Lower lobe of right lung (tissue), 2 donors: ENCODE data around the gene MSGN1. TPM values are rescaled to one million over a fixed set of nuclear protein-coding genes. Genes with fewer than 3 reads are reported as not detected.

Experiments
- ATAC-seq, 2 donors: fragments of 200-7000 bp; cut with Tn5 transposase; one replicate each; pipeline ENCODE4 v1.9.1; 2020 to 2022; ENCODE audit warnings: mild to moderate bottlenecking in 2 of 2, moderate library complexity in 2 of 2
- DNase-seq: peaks from one replicate; pipeline ENCODE4 v3.0.0-alpha.2; 2020
- H3K27ac ChIP-seq: fragments of 200-600 bp; one replicate; pipeline ENCODE4 v1.8.0; 2022
- H3K27me3 ChIP-seq: fragments of 200-600 bp; one replicate; pipeline ENCODE4 v1.8.0; 2022; ENCODE audit warnings: low read depth
- H3K36me3 ChIP-seq: fragments of 200-600 bp; one replicate; pipeline ENCODE4 v1.8.0; 2022; ENCODE audit warnings: mild to moderate bottlenecking
- H3K4me1 ChIP-seq: fragments of 200-600 bp; one replicate; pipeline ENCODE4 v1.8.0; 2022
- H3K4me3 ChIP-seq: fragments of 200-600 bp; one replicate; pipeline ENCODE4 v1.8.0; 2022; ENCODE audit warnings: mild to moderate bottlenecking
- H3K9me3 ChIP-seq: fragments of 200-600 bp; one replicate; pipeline ENCODE4 v1.8.0; 2022
- CTCF ChIP-seq: fragments of 200-600 bp; IDR thresholded peaks from one replicate; pipeline ENCODE4 v1.8.0; 2022; ENCODE audit warnings: antibody characterized with exemption, mild to moderate bottlenecking
- intact Hi-C: fragments of 100-400 bp; cut with DNase I; formaldehyde crosslinking; loops from one replicate; pipeline ENCODE4 v1.11.0; 2022
- total RNA-seq: library from RNA; stranded (reverse); fragmentation: NEBNext Ultra II Directional; extraction: Animal tissue kit (Norgen Biotek cat#: 25700); gene quantifications from one replicate; pipeline ENCODE4 v1.2.1, GENCODE V29; 2021
- donor health status: DM: no; HTN: yes; CAD: no; lungs with severe emphysema.

MSGN1 gene
- total RNA-seq, 1 donor from 2014 or later = not detected

DNA sequence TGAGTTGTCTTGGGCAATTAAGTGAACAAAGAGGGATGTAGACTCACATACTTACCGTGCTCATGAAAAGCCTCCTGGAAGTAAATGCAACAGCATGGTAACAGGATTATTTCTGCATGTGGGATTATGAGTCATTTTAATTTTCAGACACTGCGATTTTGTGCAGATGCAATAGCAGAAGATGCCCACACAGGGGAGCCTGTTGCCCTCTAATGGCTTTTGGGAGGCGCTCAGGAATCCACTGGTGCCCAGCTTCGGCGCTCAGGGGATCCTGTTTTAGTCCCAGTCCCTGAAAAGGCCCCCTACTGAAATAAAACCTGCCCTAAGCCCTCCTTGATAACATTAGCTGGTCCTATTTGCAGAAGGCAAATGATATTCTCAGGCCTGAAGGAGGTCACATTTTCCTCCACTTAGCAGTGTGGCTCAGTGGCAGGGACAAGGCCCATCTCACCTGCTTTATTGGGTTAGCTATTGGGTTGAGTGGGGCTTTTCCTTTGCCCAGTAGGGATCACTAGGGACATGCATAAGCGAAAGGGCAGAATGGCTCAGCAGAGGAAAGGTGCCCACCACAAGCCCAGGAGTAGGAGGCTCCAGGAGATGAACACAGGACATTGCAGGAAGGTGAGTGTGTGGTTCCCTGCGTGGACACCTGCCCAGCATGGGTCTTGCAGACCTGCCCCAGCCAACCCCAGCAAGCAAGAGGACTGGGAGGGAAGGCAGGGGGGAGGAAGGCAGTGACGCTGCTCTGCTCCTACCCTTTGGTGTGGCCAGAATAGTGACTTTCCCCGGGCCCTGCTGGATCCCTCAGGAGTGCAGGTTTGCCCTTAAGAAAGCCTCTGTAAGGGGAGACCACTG lies 35.7 kb downstream of the MSGN1 start:
- H3K4me3 ChIP-seq = no peak overlapping the region
- peaks cover 6% of the 10 kb centered on the region for H3K4me1 ChIP-seq
- H3K9me3 ChIP-seq = no peaks in the 10 kb centered on the region
- no peaks in the 10 kb centered on the region for H3K27me3 ChIP-seq
- no peak overlapping the region for H3K27ac ChIP-seq
- ATAC-seq (peak; percentile 83 to 90), DNase-seq (peak; percentile 53)
- no peaks in the 10 kb centered on the region for H3K36me3 ChIP-seq
- TF ChIP-seq CTCF = peak; percentile 85
- intact Hi-C loops = no loop called here

GRCh38 chr2:17853799-17854198 lies 37.5 kb downstream of the MSGN1 start:
- no peak for ATAC-seq

GRCh38 chr2:17857021-17857420 lies 40.8 kb downstream of the MSGN1 start:
- DNase-seq = no peak
- intact Hi-C loops = no loop called here
- no peak overlapping the region for H3K27ac ChIP-seq
- ATAC-seq = no peak
- no peaks in the 10 kb centered on the region for H3K4me1 ChIP-seq
- H3K27me3 ChIP-seq = peaks cover 4% of the 10 kb centered on the region
- no peak overlapping the region for H3K4me3 ChIP-seq
- TF ChIP-seq CTCF = no peak
- no peaks in the 10 kb centered on the region for H3K9me3 ChIP-seq
- no peaks in the 10 kb centered on the region for H3K36me3 ChIP-seq

More at GRCh38 chr2:17853799-17854198, 37.5 kb downstream of the MSGN1 start:
- Histone ChIP-seq H3K36me3 (no peaks in the 10 kb centered on the region), H3K27me3 (no peaks in the 10 kb centered on the region), H3K27ac (no peak overlapping the region), H3K4me3 (no peak overlapping the region), H3K9me3 (no peaks in the 10 kb centered on the region), H3K4me1 (peaks cover 6% of the 10 kb centered on the region)
- intact Hi-C loops = no loop called here
- TF ChIP-seq CTCF = no peak
- no peak for DNase-seq

DNA sequence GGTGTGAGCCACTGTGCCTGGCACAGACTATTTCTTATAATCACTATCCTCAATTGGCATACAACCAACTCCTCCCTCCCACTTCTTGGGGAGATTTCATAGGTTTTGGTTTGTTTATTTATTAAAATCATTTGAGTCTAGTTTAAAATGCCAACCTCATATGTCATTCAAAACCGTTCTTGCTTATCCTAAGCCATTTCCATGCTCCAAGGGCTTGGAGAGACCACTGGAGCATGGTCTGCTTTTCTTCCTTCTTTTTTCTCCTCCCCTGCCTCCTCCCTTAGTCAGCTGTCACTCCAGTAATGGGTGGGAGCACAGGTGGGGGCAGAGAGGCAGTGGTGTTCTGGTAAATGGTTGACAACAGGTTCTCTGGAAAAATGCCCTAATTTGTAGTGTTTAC lies 41.8 kb downstream of the MSGN1 start:
- Histone ChIP-seq H3K4me3 (no peak overlapping the region), H3K4me1 (no peaks in the 10 kb centered on the region), H3K9me3 (no peaks in the 10 kb centered on the region), H3K27ac (no peak overlapping the region), H3K36me3 (no peaks in the 10 kb centered on the region), H3K27me3 (peaks cover 4% of the 10 kb centered on the region)
- ATAC-seq (no peak), DNase-seq (no peak)
- no peak for TF ChIP-seq CTCF
- intact Hi-C loops = no loop called here

GRCh38 chr2:17863539-17863938 lies 47.3 kb downstream of the MSGN1 start:
- Histone ChIP-seq H3K4me3 (no peak overlapping the region), H3K4me1 (no peaks in the 10 kb centered on the region), H3K27ac (no peak overlapping the region), H3K9me3 (no peaks in the 10 kb centered on the region), H3K27me3 (peaks cover 4% of the 10 kb centered on the region), H3K36me3 (no peaks in the 10 kb centered on the region)
- DNase-seq = no peak
- intact Hi-C loops = no loop called here
- ATAC-seq = no peak
- no peak for TF ChIP-seq CTCF
